ENCODE results near the gene LRRC30.

LRRC30 gene

DNA sequence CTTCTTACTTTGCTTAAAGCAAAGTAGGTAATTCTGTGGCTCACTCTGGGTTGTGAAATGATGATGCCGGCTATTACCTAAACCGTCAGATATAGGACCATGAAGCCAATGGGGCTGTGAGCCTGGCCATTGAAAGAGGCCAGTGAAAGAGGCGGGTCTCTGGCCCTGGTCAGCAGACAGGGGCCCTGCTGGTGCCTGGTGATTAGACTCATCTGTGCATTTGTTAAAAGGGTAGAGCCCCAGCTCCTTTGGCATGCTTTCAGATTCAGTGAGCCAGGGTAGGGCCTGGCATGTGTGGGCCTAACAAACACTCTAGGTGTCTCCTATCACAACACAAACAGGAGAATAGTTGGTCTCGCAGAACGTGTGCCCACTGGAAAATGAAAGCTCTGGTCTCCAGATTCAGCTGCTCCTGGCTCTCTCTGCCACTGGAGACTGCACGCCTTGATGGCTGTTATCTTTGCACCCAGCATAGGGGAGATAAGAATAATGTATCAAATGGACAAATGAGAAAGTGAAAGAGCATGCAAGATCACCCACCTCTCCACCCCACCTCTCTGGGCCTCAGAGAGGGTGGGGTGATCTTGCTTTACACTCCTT, 6.9 kb downstream of the LRRC30 start:
- no peak for DNase-seq (ENCODE audit: low read depth)

GRCh38 chr18:7242926-7243325, 12.0 kb downstream of the LRRC30 start:
- no peak for DNase-seq (ENCODE audit: low read depth)

GRCh38 chr18:7248877-7249276, 18.0 kb downstream of the LRRC30 start:
- no peak for DNase-seq (ENCODE audit: low read depth)

- DNase-seq (ENCODE audit: low read depth), result no peak
Observed at GRCh38 chr18:7254163-7254562, 23.3 kb downstream of the LRRC30 start.

DNA sequence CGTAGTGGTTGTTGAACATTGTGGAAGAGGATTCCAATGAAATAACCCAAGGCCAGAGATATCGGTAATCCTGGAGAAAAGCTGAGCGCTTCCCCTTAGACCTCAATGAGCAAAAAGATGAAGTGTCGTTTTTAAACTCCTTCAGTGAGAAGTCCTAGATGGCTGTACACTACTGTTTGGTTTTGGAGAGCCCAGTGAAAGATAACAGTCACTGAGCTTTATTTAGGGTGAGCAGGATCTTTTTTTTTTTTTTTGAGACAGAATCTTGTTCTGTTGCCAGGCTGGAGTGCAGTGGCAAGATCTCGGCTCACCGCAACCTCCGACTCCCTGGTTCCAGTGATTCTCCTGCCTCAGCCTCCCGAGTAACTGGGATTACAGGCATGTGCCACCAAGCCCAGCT, 24.2 kb downstream of the LRRC30 start:
- DNase-seq (ENCODE audit: low read depth), result no peak

- no peak for DNase-seq (ENCODE audit: low read depth)
Observed at GRCh38 chr18:7255643-7256042, 24.8 kb downstream of the LRRC30 start.

DNA sequence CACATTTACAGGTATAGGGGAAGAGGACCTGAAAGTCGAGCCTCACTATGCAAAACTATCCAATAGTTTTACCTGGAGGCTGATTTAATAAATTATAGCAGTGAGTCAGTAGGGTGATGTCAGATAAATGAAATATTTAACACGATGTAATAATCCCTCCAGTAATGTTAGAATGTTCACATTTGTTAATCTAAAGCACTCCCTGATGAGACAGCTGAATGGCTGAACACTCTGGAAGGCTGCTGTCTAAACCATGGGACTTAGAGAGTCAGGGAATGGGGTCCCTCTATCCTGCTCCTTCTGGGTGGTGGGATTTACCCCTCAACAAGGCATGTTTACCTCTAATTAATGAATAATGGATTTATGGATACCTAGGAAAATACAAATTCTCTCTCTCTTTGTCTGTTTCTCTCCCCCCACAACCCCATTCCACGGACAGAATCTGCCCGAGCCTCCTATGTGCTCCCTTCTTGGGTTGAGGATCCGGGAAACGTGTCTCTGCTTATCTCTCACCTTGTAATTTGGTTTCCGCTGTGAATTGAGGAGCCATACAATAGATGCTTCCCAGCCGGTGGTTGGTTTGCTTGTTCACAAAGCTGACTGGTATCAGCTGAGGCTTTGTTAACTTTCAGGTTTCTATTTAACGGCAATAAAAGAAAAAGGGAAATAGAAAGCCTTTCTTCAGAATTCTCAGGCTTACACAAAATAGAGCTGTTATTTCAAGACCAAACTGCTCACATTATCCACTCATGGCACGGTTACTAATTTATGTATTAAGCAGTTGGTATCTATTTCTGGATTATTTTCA, 25.9 kb downstream of the LRRC30 start:
- no peak for DNase-seq (ENCODE audit: low read depth)

GRCh38 chr18:7257426-7257740, 26.5 kb downstream of the LRRC30 start:
- DNase-seq (ENCODE audit: low read depth), result no peak

DNA sequence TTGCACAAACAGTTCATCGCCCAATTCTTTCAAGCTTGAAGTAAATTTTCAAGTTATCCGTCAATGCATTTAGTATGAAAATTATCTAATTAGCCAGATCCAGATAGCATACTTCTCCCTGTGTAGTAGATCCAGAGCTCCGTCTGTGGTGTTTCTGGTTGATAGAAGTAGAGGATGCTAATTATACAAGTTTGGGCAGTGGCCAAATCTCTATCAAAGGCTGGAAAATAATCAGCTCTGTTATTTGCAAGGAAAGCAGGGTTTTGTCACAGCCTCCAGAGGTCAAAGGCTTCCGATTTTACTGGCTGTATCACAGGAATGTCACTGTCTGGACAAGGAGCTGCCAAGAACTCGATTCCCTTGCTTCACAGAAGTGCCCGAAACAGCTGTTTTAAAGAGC, 28.6 kb downstream of the LRRC30 start:
- DNase-seq (ENCODE audit: low read depth), result no peak

DNA sequence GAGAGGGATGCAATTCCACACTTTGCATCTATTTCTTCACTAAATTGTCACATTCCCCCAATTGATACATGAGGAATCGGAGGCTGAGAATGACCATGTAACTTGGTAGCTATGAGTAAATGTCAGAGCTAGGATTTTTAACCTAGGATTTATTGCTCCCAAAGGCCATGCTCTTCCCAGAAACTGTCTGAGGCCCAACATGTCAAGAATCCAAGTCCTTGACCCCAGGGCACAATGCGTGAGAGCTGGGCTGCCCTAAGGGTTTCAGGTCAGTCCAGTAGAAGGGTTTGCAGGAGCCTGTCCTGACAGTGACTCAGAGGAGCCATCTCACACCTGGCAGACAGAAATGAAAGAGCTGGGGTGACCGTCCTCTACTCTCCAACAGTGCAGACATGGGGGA, 30.3 kb downstream of the LRRC30 start:
- no peak for DNase-seq (ENCODE audit: low read depth)

- no peak for DNase-seq (ENCODE audit: low read depth)
Observed at GRCh38 chr18:7267973-7268372, 37.1 kb downstream of the LRRC30 start.

GRCh38 chr18:7269942-7270341, 39.1 kb downstream of the LRRC30 start:
- DNase-seq (ENCODE audit: low read depth), result no peak

DNA sequence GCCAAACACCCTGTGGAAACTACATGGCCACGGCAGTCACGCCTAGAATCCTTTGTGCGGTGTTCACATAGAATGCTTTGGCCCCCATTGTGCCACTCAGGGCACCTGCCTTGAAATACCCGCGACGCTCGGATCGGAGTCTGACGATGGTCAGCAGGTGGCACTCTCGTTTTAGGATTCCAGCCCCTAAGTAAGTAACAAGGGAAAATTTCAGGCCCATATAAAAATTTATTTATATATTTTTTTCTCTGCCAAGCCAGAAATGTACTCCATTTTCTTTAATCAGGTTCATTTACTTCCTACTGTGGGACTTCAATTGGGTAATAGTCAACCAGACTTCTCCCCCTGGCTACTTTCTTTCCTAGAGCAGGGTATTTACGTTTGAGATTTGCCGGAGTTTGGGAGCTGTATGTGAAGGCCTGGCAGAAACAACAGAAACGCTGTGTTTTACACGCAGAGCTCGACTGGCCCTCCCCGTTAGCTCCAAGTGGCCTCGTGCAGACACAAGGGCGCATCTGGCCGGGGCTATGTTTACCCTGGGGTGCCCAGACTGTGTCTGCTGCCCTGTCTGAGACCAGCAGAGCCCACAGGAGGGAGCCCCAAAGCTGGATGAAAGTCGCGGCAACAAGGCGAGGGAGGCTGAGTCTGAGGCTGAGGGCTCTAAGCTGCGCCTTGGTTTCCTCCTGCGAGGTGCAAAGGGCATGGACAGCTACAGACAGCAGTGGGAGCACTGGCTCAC, 41.6 kb downstream of the LRRC30 start:
- no peak for DNase-seq (ENCODE audit: low read depth)

DNA sequence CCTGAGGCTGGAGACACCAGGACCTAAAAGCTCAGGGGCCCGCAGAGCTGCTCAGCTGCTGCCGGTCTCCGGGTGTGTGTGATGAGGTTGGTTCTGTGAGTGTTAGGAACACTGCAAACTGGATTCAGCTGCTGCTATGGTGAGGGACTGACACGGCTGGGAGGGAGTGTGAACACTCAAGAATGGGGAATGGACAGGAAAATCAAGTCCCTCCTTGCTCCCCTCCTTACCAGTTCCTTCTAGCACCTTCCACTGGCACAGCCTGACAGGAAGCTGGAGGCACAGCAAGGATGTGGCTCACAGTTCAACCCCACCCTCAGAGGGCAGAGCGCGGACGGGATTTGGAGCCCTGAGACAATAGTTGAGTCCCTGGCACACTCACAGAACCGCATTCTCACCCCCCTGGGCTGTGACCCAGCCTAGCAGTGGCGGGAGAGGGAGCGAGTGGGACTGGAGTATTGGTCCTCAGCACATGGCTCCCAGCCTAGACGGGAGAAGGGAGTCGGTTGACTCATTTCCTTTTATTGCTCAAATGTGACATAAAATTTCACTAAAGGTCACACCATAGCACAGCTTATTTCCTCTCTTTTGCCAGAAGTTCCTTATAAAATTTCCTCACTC, 42.5 kb downstream of the LRRC30 start:
- DNase-seq (ENCODE audit: low read depth), result no peak

- no peak for DNase-seq (ENCODE audit: low read depth)
Observed at GRCh38 chr18:7281579-7281978, 50.7 kb downstream of the LRRC30 start.

All from stimulated activated CD8-positive, alpha-beta memory T cell treated with anti-CD3 and anti-CD28 coated beads, Interleukin-12 subunit alpha, Interleukin-12 subunit beta, amount 100 ng/mL, for 4 hours (primary cell).